Measurements from ENCODE around the gene OR6C3. TPM values are rescaled to one million over a fixed set of nuclear protein-coding genes. Genes with fewer than 3 reads are reported as not detected.

The OR6C3 gene
- polyA plus RNA-seq (2013, experiment 1 of 2): not detected
- not detected for polyA plus RNA-seq (2013, experiment 2 of 2)

- H4K8ac ChIP-seq (ENCODE audit: low read depth, low read length): no peak within 1 kb of the TSS
- H3K4ac ChIP-seq (ENCODE audit: low read depth, low read length): no peak within 1 kb of the TSS
- no peak within 1 kb of the TSS for H3K18ac ChIP-seq (ENCODE audit: low read length)
- no peak within 1 kb of the TSS for H3K9ac ChIP-seq (ENCODE audit: low read length)
- H3K4me1 ChIP-seq (ENCODE audit: control insufficient read depth, low read depth, low read length): no peaks in the 10 kb centered on the region
- no peak within 1 kb of the TSS for H4K5ac ChIP-seq (ENCODE audit: low read length)
- no peak within 1 kb of the TSS for H3K27ac ChIP-seq (ENCODE audit: low read depth, low read length)
- H2AK5ac ChIP-seq (ENCODE audit: low read length): no peak within 1 kb of the TSS
- no peaks in the 10 kb centered on the region for H3K79me1 ChIP-seq (ENCODE audit: low read length)
- H2BK120ac ChIP-seq (ENCODE audit: low read depth, low read length): no peak within 1 kb of the TSS
- no peak within 1 kb of the TSS for H3K4me3 ChIP-seq (ENCODE audit: low read length)
- WGBS (ENCODE audit: extremely low coverage, insufficient coverage, low lambda C conversion rate): no CpG with 5 or more reads among the region's 1 CpG
- no peak within 1 kb of the TSS for H3K4me2 ChIP-seq (ENCODE audit: low read length)
- no peaks in the 10 kb centered on the region for H3K79me2 ChIP-seq (ENCODE audit: control insufficient read depth, insufficient read depth, low read length)
- no peak within 1 kb of the TSS for H3K23ac ChIP-seq (ENCODE audit: low read length)
- no peaks in the 10 kb centered on the region for H3K36me3 ChIP-seq (ENCODE audit: control insufficient read depth, insufficient read depth, low read length)
- H2BK5ac ChIP-seq (ENCODE audit: low read length): no peak within 1 kb of the TSS
- H2BK15ac ChIP-seq (replicated peaks; ENCODE audit: low read depth): no peak within 1 kb of the TSS
- H3K56ac ChIP-seq (ENCODE audit: low read length): no peak within 1 kb of the TSS
- no peak for DNase-seq
- H3K27me3 ChIP-seq (ENCODE audit: insufficient read depth, low read length, poor library complexity): no peaks in the 10 kb centered on the region
Measured at GRCh38 chr12:55330446-55330845, at the start of gene OR6C3. Gene OR6C3 (plus strand): TSS chr12:55330746. CDS start chr12:55331701, 955 bp downstream.

GRCh38 chr12:55280991-55281390 is 49.6 kb upstream of the OR6C3 start:
- no peak overlapping the region for H3K23ac ChIP-seq (ENCODE audit: low read length)
- no peak overlapping the region for H4K5ac ChIP-seq (ENCODE audit: low read length)
- H3K56ac ChIP-seq (ENCODE audit: low read length): no peak overlapping the region
- H2BK120ac ChIP-seq (ENCODE audit: low read depth, low read length): no peak overlapping the region
- no peaks in the 10 kb centered on the region for H3K36me3 ChIP-seq (ENCODE audit: control insufficient read depth, insufficient read depth, low read length)
- H3K4me2 ChIP-seq (ENCODE audit: low read length): no peak overlapping the region
- H2AK5ac ChIP-seq (ENCODE audit: low read length): no peak overlapping the region
- no peak overlapping the region for H3K27ac ChIP-seq (ENCODE audit: low read depth, low read length)
- H3K18ac ChIP-seq (ENCODE audit: low read length): no peak overlapping the region
- no peaks in the 10 kb centered on the region for H3K79me2 ChIP-seq (ENCODE audit: control insufficient read depth, insufficient read depth, low read length)
- no peak overlapping the region for H3K4ac ChIP-seq (ENCODE audit: low read depth, low read length)
- H3K4me1 ChIP-seq (ENCODE audit: control insufficient read depth, low read depth, low read length): no peaks in the 10 kb centered on the region
- H3K79me1 ChIP-seq (ENCODE audit: low read length): no peaks in the 10 kb centered on the region
- H2BK5ac ChIP-seq (ENCODE audit: low read length): no peak overlapping the region
- no peaks in the 10 kb centered on the region for H3K27me3 ChIP-seq (ENCODE audit: insufficient read depth, low read length, poor library complexity)
- no peak overlapping the region for H2BK15ac ChIP-seq (replicated peaks; ENCODE audit: low read depth)
- no peak overlapping the region for H4K8ac ChIP-seq (ENCODE audit: low read depth, low read length)
- H3K4me3 ChIP-seq (ENCODE audit: low read length): no peak overlapping the region
- WGBS (ENCODE audit: extremely low coverage, insufficient coverage, low lambda C conversion rate): no CpG with 5 or more reads among the region's 2 CpGs
- no peak for DNase-seq
- H3K9ac ChIP-seq (ENCODE audit: low read length): no peak overlapping the region

- Histone ChIP-seq H3K79me1 (ENCODE audit: low read length) (no peaks in the 10 kb centered on the region), H2BK120ac (ENCODE audit: low read depth, low read length) (no peak overlapping the region), H3K56ac (ENCODE audit: low read length) (no peak overlapping the region), H3K27me3 (ENCODE audit: insufficient read depth, low read length, poor library complexity) (no peaks in the 10 kb centered on the region), H3K9ac (ENCODE audit: low read length) (no peak overlapping the region), H3K36me3 (ENCODE audit: control insufficient read depth, insufficient read depth, low read length) (no peaks in the 10 kb centered on the region), H2AK5ac (ENCODE audit: low read length) (no peak overlapping the region), H2BK5ac (ENCODE audit: low read length) (no peak overlapping the region), H3K4me3 (ENCODE audit: low read length) (no peak overlapping the region), H3K4me1 (ENCODE audit: control insufficient read depth, low read depth, low read length) (no peaks in the 10 kb centered on the region), H3K4me2 (ENCODE audit: low read length) (no peak overlapping the region), H3K79me2 (ENCODE audit: control insufficient read depth, insufficient read depth, low read length) (no peaks in the 10 kb centered on the region), H3K18ac (ENCODE audit: low read length) (no peak overlapping the region), H4K8ac (ENCODE audit: low read depth, low read length) (no peak overlapping the region), H3K23ac (ENCODE audit: low read length) (no peak overlapping the region), H3K4ac (ENCODE audit: low read depth, low read length) (no peak overlapping the region), H2BK15ac (replicated peaks; ENCODE audit: low read depth) (no peak overlapping the region), H3K27ac (ENCODE audit: low read depth, low read length) (no peak overlapping the region), H4K5ac (ENCODE audit: low read length) (no peak overlapping the region)
- WGBS (ENCODE audit: extremely low coverage, insufficient coverage, low lambda C conversion rate): no CpG with 5 or more reads among the region's 2 CpGs
- DNase-seq: no peak
Measured at GRCh38 chr12:55289999-55290398, 40.5 kb upstream of the OR6C3 start.

- Histone ChIP-seq H3K79me1 (ENCODE audit: low read length) (no peaks in the 10 kb centered on the region), H4K5ac (ENCODE audit: low read length) (no peak within 1 kb of the TSS), H4K8ac (ENCODE audit: low read depth, low read length) (no peak within 1 kb of the TSS), H3K79me2 (ENCODE audit: control insufficient read depth, insufficient read depth, low read length) (no peaks in the 10 kb centered on the region), H3K56ac (ENCODE audit: low read length) (no peak within 1 kb of the TSS), H3K27ac (ENCODE audit: low read depth, low read length) (no peak within 1 kb of the TSS), H3K4me2 (ENCODE audit: low read length) (no peak within 1 kb of the TSS), H3K23ac (ENCODE audit: low read length) (no peak within 1 kb of the TSS), H3K27me3 (ENCODE audit: insufficient read depth, low read length, poor library complexity) (no peaks in the 10 kb centered on the region), H2BK120ac (ENCODE audit: low read depth, low read length) (no peak within 1 kb of the TSS), H2AK5ac (ENCODE audit: low read length) (no peak within 1 kb of the TSS), H2BK5ac (ENCODE audit: low read length) (no peak within 1 kb of the TSS), H3K4me1 (ENCODE audit: control insufficient read depth, low read depth, low read length) (no peaks in the 10 kb centered on the region), H3K4me3 (ENCODE audit: low read length) (no peak within 1 kb of the TSS), H3K4ac (ENCODE audit: low read depth, low read length) (no peak within 1 kb of the TSS), H3K36me3 (ENCODE audit: control insufficient read depth, insufficient read depth, low read length) (no peaks in the 10 kb centered on the region), H3K9ac (ENCODE audit: low read length) (no peak within 1 kb of the TSS), H2BK15ac (replicated peaks; ENCODE audit: low read depth) (no peak within 1 kb of the TSS), H3K18ac (ENCODE audit: low read length) (no peak within 1 kb of the TSS)
- no peak for DNase-seq
- no CpG with 5 or more reads among the region's 2 CpGs for WGBS (ENCODE audit: extremely low coverage, insufficient coverage, low lambda C conversion rate)
Measured at GRCh38 chr12:55296469-55296868, 34.1 kb upstream of the OR6C3 start, which contains the start of gene OR6C6. Gene OR6C6 (minus strand): TSS chr12:55296569. CDS start chr12:55295232, 1,337 bp downstream.

GRCh38 chr12:55314043-55314442 is 16.5 kb upstream of the OR6C3 start, which contains the start of gene OR6C1:
Gene OR6C1 (plus strand): TSS chr12:55314343. CDS start chr12:55320600, 6,257 bp downstream.
- Histone ChIP-seq H3K9ac (ENCODE audit: low read length) (no peak within 1 kb of the TSS), H3K4me2 (ENCODE audit: low read length) (no peak within 1 kb of the TSS), H3K23ac (ENCODE audit: low read length) (no peak within 1 kb of the TSS), H3K4me1 (ENCODE audit: control insufficient read depth, low read depth, low read length) (no peaks in the 10 kb centered on the region), H2AK5ac (ENCODE audit: low read length) (no peak within 1 kb of the TSS), H3K36me3 (ENCODE audit: control insufficient read depth, insufficient read depth, low read length) (no peaks in the 10 kb centered on the region), H2BK120ac (ENCODE audit: low read depth, low read length) (no peak within 1 kb of the TSS), H4K5ac (ENCODE audit: low read length) (no peak within 1 kb of the TSS), H3K56ac (ENCODE audit: low read length) (no peak within 1 kb of the TSS), H3K79me1 (ENCODE audit: low read length) (no peaks in the 10 kb centered on the region), H3K18ac (ENCODE audit: low read length) (no peak within 1 kb of the TSS), H3K4ac (ENCODE audit: low read depth, low read length) (no peak within 1 kb of the TSS), H3K79me2 (ENCODE audit: control insufficient read depth, insufficient read depth, low read length) (no peaks in the 10 kb centered on the region), H4K8ac (ENCODE audit: low read depth, low read length) (no peak within 1 kb of the TSS), H3K4me3 (ENCODE audit: low read length) (no peak within 1 kb of the TSS), H2BK5ac (ENCODE audit: low read length) (no peak within 1 kb of the TSS), H3K27ac (ENCODE audit: low read depth, low read length) (no peak within 1 kb of the TSS), H2BK15ac (replicated peaks; ENCODE audit: low read depth) (no peak within 1 kb of the TSS), H3K27me3 (ENCODE audit: insufficient read depth, low read length, poor library complexity) (no peaks in the 10 kb centered on the region)
- no CpG with 5 or more reads among the region's 2 CpGs for WGBS (ENCODE audit: extremely low coverage, insufficient coverage, low lambda C conversion rate)
- DNase-seq: no peak

- no peak overlapping the region for H3K4me3 ChIP-seq (ENCODE audit: low read length)
- no peak overlapping the region for H2BK5ac ChIP-seq (ENCODE audit: low read length)
- no peaks in the 10 kb centered on the region for H3K4me1 ChIP-seq (ENCODE audit: control insufficient read depth, low read depth, low read length)
- no peak overlapping the region for H2AK5ac ChIP-seq (ENCODE audit: low read length)
- no peak overlapping the region for H3K4me2 ChIP-seq (ENCODE audit: low read length)
- H3K27ac ChIP-seq (ENCODE audit: low read depth, low read length): no peak overlapping the region
- H2BK15ac ChIP-seq (replicated peaks; ENCODE audit: low read depth): no peak overlapping the region
- H3K79me2 ChIP-seq (ENCODE audit: control insufficient read depth, insufficient read depth, low read length): no peaks in the 10 kb centered on the region
- no peak overlapping the region for H3K4ac ChIP-seq (ENCODE audit: low read depth, low read length)
- no peak overlapping the region for H2BK120ac ChIP-seq (ENCODE audit: low read depth, low read length)
- H4K5ac ChIP-seq (ENCODE audit: low read length): no peak overlapping the region
- no CpG with 5 or more reads among the region's 4 CpGs for WGBS (ENCODE audit: extremely low coverage, insufficient coverage, low lambda C conversion rate)
- no peak overlapping the region for H3K9ac ChIP-seq (ENCODE audit: low read length)
- H3K56ac ChIP-seq (ENCODE audit: low read length): no peak overlapping the region
- no peaks in the 10 kb centered on the region for H3K79me1 ChIP-seq (ENCODE audit: low read length)
- H3K27me3 ChIP-seq (ENCODE audit: insufficient read depth, low read length, poor library complexity): no peaks in the 10 kb centered on the region
- no peak for DNase-seq
- H3K36me3 ChIP-seq (ENCODE audit: control insufficient read depth, insufficient read depth, low read length): no peaks in the 10 kb centered on the region
- no peak overlapping the region for H3K23ac ChIP-seq (ENCODE audit: low read length)
- no peak overlapping the region for H3K18ac ChIP-seq (ENCODE audit: low read length)
- H4K8ac ChIP-seq (ENCODE audit: low read depth, low read length): no peak overlapping the region
Measured at GRCh38 chr12:55320201-55320600, 10.3 kb upstream of the OR6C3 start.

Measured in mesendoderm (in vitro differentiated cells).